Regular cardiac myocyte (primary cell): Measurements from ENCODE around the gene PRR14L. TPM values are rescaled to one million over a fixed set of nuclear protein-coding genes. Genes with fewer than 3 reads are reported as not detected.

Source experiments
- total RNA-seq: library from RNA; depleted of rRNA; stranded (reverse); fragments of >200 nt; gene quantifications from 2 replicates; pipeline ENCODE4 v1.2.3, GENCODE V29; 2014

Gene PRR14L
- total RNA-seq, result 14.1 and 17.4 TPM in 2 replicates

DNA sequence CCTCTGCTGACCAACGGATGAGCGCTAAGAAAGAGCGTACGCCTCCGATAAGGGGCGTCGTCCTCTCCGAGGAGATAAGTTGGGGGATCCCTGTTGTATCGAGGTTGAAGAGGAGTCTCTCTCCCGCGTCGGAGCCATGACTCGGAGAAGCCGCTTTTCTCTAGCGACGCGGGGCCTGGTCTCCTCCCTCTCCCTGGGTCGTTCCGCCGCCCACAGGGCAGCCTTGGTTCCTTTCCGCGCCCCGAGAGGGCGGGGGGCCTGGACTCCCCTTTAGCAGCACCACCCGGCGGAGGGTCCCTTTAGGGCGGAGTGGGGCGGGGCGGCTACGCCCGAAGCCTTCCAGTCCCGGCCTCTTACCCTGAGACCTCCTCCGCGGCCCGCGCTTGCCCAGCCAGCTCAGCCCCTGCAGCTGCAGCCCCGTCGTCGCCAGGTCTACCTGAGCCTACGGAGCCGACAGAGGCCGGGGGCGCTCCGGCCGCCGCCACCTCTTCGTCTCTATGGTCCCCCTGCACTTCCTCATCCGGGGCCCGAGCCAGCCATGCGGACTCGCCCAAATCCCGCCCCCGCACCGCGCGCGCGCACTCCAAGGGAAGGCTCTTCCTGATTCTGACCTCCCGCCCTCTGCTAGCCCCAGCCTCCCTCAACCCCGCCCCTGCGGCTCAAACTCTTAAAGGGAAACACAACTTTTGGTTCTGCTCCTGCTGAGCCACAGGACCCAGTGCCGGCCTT, at the start of gene PRR14L:
Gene PRR14L, minus strand, starts transcription at position 497 of the 729 bp plus-strand sequence. CDS start 11,272 bp downstream, outside the sequence.

GRCh38 chr22:31753634-31754501, 3.9 kb upstream of the PRR14L start, which contains the start of gene DEPDC5:
Gene DEPDC5 (plus strand): TSS chr22:31754019. CDS start chr22:31754922, 903 bp downstream.

GRCh38 chr22:31661851-31662667, 87.9 kb downstream of the PRR14L start, which contains the start of gene PISD:
Gene PISD (minus strand): TSS chr22:31662215. CDS start chr22:31662208, 7 bp downstream.

Other genes starting within 250 kb of the PRR14L start
- 24.0 and 49.3 TPM in 2 replicates for gene PISD, start 87.9 kb downstream of the PRR14L start, total RNA-seq
- gene DEPDC5, start 3.9 kb upstream of the PRR14L start, total RNA-seq, result 8.2 TPM in 2 replicates
- 69.3 and 221 TPM in 2 replicates for gene YWHAH, start 194.4 kb upstream of the PRR14L start, total RNA-seq